Panc1 (cell line): ENCODE data around the gene GNL2. TPM values are rescaled to one million over a fixed set of nuclear protein-coding genes. Genes with fewer than 3 reads are reported as not detected.

Experiments
- ATAC-seq: fragments of 200-7000 bp; cut with Tn5 transposase; 2 replicates; pipeline ENCODE4 v1.9.1; 2020; ENCODE audit warnings: mild to moderate bottlenecking, moderate library complexity
- BruUV-seq: library from RNA; stranded (reverse); fragments of 400-500 nt; replicated peaks from 2 replicates; lab custom pipeline; 2021; lab: Mats Ljungman, UMichigan
- CTCF ChIA-PET: fragments of 300-600 bp; sonication (Branson Sonifier 250); formaldehyde crosslinking; loops from one replicate; lab custom pipeline; 2022; ENCODE audit warnings: antibody characterized with exemption; lab: Charles Lee
- POLR2A ChIA-PET: fragments of 300-600 bp; sonication (Branson Sonifier 250); formaldehyde crosslinking; loops from one replicate; lab custom pipeline; 2022; ENCODE audit warnings: antibody characterized with exemption; lab: Charles Lee
- DNase-seq: peaks from one replicate; pipeline ENCODE4 v3.0.0-alpha.2; 2010; ENCODE audit warnings: low read depth, low spot score
- H3K27ac ChIP-seq: 2 replicates; pipeline ENCODE4 v1.5.1; 2011; ENCODE audit warnings: mild to moderate bottlenecking, low read length, inconsistent platforms
- H3K27me3 ChIP-seq: fragments of 200-500 bp; sonication (Bioruptor generic); 2 replicates; pipeline ENCODE4 v1.6.0; 2014; ENCODE audit warnings: low read length, inconsistent platforms; ENCODE audit not compliant: control insufficient read depth, insufficient read depth
- H3K36me3 ChIP-seq: fragments of 200-500 bp; sonication (Bioruptor generic); 2 replicates; pipeline ENCODE4 v1.5.1; 2014; ENCODE audit warnings: inconsistent platforms, mild to moderate bottlenecking, low read length, moderate library complexity; ENCODE audit not compliant: control insufficient read depth, insufficient read depth
- H3K4me1 ChIP-seq: 2 replicates; pipeline ENCODE4 v1.5.1; 2011; ENCODE audit warnings: inconsistent platforms, mild to moderate bottlenecking, low read length, moderate library complexity; ENCODE audit not compliant: control insufficient read depth, insufficient read depth
- H3K4me3 ChIP-seq, 2 experiments: 2 replicates each; pipeline ENCODE4 v1.5.1; 2011 to 2012; ENCODE audit warnings: low read depth in 2 of 2, low read length in 2 of 2, mild to moderate bottlenecking in 2 of 2, inconsistent platforms in 1 of 2, moderate library complexity in 1 of 2
- H3K9me3 ChIP-seq: fragments of 200-500 bp; sonication (Bioruptor generic); 2 replicates; pipeline ENCODE4 v1.5.1; 2014; ENCODE audit warnings: low read depth, mild to moderate bottlenecking, inconsistent platforms, low read length, moderate library complexity; ENCODE audit not compliant: control insufficient read depth, insufficient read depth
- CTCF ChIP-seq: fragments of 450-650 bp; IDR thresholded peaks from 2 replicates; pipeline ENCODE4 v1.5.1; 2017; ENCODE audit warnings: mild to moderate bottlenecking
- POLR2AphosphoS5 ChIP-seq: IDR thresholded peaks from 2 replicates; pipeline ENCODE4 v1.6.1; 2012; ENCODE audit warnings: mild to moderate bottlenecking, low read depth, low read length, moderate library complexity
- SIN3A ChIP-seq: IDR thresholded peaks from 2 replicates; pipeline ENCODE4 v1.6.1; 2012; ENCODE audit warnings: low read depth, mild to moderate bottlenecking, low read length, moderate library complexity, borderline replicate concordance; ENCODE audit not compliant: insufficient read depth
- TCF7L2 ChIP-seq: IDR thresholded peaks from 2 replicates; pipeline ENCODE4 v1.6.1; 2011; ENCODE audit warnings: mild to moderate bottlenecking, low read depth, low read length, inconsistent platforms
- in situ Hi-C: cut with HindIII; loops from 2 replicates; pipeline ENCODE4 v1.10.0; 2016; ENCODE audit warnings: low sequenced_read_pairs, low pct_unique_long_range_greater_than_20kb
- intact Hi-C: fragments of 100-400 bp; cut with micrococcal nuclease; formaldehyde crosslinking; loops from one replicate; pipeline ENCODE4 v1.10.0; 2022; ENCODE audit not compliant: unreplicated experiment
- total RNA-seq: library from RNA; stranded (reverse); gene quantifications from one replicate; pipeline ENCODE4 v1.2.1, GENCODE V29; 2021; ENCODE audit not compliant: unreplicated experiment
- TF ChIP-seq, protein P1 (sequence below), 2 experiments: IDR thresholded peaks; 2 replicates each; pipeline ENCODE4 v1.6.1; 2011 to 2012; ENCODE audit warnings: low read depth in 2 of 2, control low read depth in 1 of 2, low read length in 1 of 2, mild to moderate bottlenecking in 1 of 2, moderate library complexity in 1 of 2; ENCODE audit not compliant: insufficient read depth in 1 of 2

Gene GNL2
- total RNA-seq, 1 experiment from 2014 or later, result 73.4 TPM

GRCh38 chr1:37556712-37557196 lies 39.0 kb downstream of the GNL2 start, which contains the start of gene DNALI1:
Gene DNALI1 (plus strand): TSS chr1:37556940. CDS start chr1:37556995, 55 bp downstream.
- intact Hi-C loops, result no loop called here
- Histone ChIP-seq H3K27ac (peak within 1 kb of the TSS; percentile 40; the same call in 1 of the 2 replicates), H3K4me1 (peaks cover 9% of the 10 kb centered on the region; the same call in 1 of the 2 replicates), H3K36me3 (peaks cover 9% of the 10 kb centered on the region), H3K4me3 (peak within 1 kb of the TSS in 1 of 2 experiments; percentile 19; a peak in 2 of 4 replicates), H3K27me3 (no peaks in the 10 kb centered on the region), H3K9me3 (peaks cover 6% of the 10 kb centered on the region; the same call in 1 of the 2 replicates)
- POLR2A ChIA-PET, result no interaction called here
- BruUV-seq, result no TSS peak
- in situ Hi-C loops, result no loop called here
- ATAC-seq (no peak), DNase-seq (no peak)
- CTCF ChIA-PET, result interaction anchor here (0.6 kb wide), 1 partner anchor 149 kb away, joined by 4 read pairs; no protein-coding TSS in a partner anchor
- TF ChIP-seq TCF7L2 (no peak), SIN3A (no peak), CTCF (no peak), POLR2AphosphoS5 (no peak)
- TF ChIP-seq, protein P1, sequence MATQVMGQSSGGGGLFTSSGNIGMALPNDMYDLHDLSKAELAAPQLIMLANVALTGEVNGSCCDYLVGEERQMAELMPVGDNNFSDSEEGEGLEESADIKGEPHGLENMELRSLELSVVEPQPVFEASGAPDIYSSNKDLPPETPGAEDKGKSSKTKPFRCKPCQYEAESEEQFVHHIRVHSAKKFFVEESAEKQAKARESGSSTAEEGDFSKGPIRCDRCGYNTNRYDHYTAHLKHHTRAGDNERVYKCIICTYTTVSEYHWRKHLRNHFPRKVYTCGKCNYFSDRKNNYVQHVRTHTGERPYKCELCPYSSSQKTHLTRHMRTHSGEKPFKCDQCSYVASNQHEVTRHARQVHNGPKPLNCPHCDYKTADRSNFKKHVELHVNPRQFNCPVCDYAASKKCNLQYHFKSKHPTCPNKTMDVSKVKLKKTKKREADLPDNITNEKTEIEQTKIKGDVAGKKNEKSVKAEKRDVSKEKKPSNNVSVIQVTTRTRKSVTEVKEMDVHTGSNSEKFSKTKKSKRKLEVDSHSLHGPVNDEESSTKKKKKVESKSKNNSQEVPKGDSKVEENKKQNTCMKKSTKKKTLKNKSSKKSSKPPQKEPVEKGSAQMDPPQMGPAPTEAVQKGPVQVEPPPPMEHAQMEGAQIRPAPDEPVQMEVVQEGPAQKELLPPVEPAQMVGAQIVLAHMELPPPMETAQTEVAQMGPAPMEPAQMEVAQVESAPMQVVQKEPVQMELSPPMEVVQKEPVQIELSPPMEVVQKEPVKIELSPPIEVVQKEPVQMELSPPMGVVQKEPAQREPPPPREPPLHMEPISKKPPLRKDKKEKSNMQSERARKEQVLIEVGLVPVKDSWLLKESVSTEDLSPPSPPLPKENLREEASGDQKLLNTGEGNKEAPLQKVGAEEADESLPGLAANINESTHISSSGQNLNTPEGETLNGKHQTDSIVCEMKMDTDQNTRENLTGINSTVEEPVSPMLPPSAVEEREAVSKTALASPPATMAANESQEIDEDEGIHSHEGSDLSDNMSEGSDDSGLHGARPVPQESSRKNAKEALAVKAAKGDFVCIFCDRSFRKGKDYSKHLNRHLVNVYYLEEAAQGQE (IDR thresholded peaks at IDR 0.05; ENCODE audit: insufficient read depth in 1 of 2, low read depth in 2 of 2, low read length in 1 of 2), result no peak

DNA sequence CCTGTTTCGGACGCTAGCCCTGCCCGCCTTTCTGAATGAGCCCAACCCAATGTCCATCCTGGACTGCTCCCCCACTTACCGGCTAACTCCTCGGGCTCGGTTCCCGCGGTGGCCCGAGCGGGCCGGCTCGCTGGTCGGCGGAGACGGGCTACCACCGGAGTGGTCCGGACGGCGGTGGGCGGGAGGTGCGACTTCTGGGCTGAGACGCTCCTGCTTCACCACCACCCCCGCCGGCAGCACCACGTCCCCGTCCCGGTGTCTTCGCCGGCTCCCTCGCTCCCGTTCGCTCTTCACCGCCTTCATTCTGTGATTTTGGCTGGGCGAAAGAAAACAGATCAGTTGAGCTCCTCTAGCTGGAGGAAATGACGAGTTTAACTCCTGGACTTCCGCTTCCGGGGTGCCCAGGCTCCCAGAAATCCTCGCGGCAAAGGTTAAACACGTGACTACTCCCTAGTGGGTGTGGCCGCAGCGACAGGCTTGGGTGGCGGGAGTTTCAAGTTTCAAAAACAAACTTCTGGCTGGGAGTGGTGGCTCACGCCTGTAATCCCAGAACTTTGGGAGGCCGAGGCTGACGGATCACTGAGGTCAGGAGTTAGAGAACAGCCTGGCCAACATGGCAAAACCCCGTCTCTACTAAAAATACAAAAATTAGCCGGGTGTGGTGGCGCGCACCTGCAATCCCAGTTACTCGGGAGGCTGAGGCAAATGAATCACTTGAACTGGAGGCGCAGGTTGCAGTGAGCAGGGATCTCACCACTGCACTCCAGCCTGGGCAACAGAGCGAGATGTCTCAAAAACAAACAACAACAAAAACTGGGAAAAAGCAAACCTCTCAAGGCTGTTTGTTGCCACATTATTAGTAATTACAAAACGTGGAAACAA lies 41.6 kb downstream of the GNL2 start, which contains the start of gene SNIP1:
Gene SNIP1 (minus strand): TSS at position 367 of the 882 bp plus-strand sequence. CDS start 64 bp downstream, at position 303.
- TF ChIP-seq SIN3A (0 out of 2 replicates have a peak, but pooled peaks have one; percentile 56), POLR2AphosphoS5 (peak; percentile 88), TCF7L2 (no peak), CTCF (no peak)
- TF ChIP-seq, protein P1 (IDR thresholded peaks at IDR 0.05; ENCODE audit: insufficient read depth in 1 of 2, low read depth in 2 of 2, low read length in 1 of 2), result no peak
- peak; percentile 98 for ATAC-seq
- Histone ChIP-seq H3K36me3 (peaks cover 14% of the 10 kb centered on the region), H3K4me3 (peak within 1 kb of the TSS; percentile 83 to 94), H3K9me3 (peaks cover 6% of the 10 kb centered on the region; the same call in 1 of the 2 replicates), H3K27me3 (no peaks in the 10 kb centered on the region), H3K4me1 (peaks cover 9% of the 10 kb centered on the region; the same call in 1 of the 2 replicates), H3K27ac (peak within 1 kb of the TSS; percentile 64)
- CTCF ChIA-PET, result interaction anchor here (0.6 to 1.0 kb wide), 2 partner anchors 67 to 228 kb away, joined by 3 read pairs; no protein-coding TSS in a partner anchor
- POLR2A ChIA-PET, result interaction anchor here (0.6 to 0.7 kb wide), 3 partner anchors 21 to 586 kb away, joined by 3 to 5 read pairs (median 3); no protein-coding TSS in a partner anchor
- no TSS peak for BruUV-seq
- intact Hi-C loops (no loop called here), in situ Hi-C loops (no loop called here)
- DNase-seq, result peak; percentile 75
